ENCODE measurements around the gene PPEF1. TPM values are rescaled to one million over a fixed set of nuclear protein-coding genes. Genes with fewer than 3 reads are reported as not detected.

The PPEF1 gene
- total RNA-seq, 1 donor from 2014 or later = not detected

- DNase-seq (ENCODE audit: low spot score) = no peak
Observed at GRCh38 chrX:18877469-18877868, 170.0 kb downstream of the PPEF1 start.

Other genes with a start within 250 kb of the PPEF1 start
- not detected for gene RS1, start 35.5 kb upstream of the PPEF1 start, total RNA-seq